MG63 (cell line): ENCODE results near the gene EGFR. TPM values are rescaled to one million over a fixed set of nuclear protein-coding genes. Genes with fewer than 3 reads are reported as not detected.

Experiments used
- DNase-seq: peaks from one replicate; pipeline ENCODE4 v3.0.0-alpha.2; 2020
- H3K27me3 ChIP-seq: fragments of 250-450 bp; sonication (Bioruptor Pico); 2 replicates; pipeline ENCODE4 v1.5.1; 2020; ENCODE audit warnings: mild to moderate bottlenecking, moderate library complexity
- H3K36me3 ChIP-seq: fragments of 250-450 bp; sonication (Bioruptor Pico); 2 replicates; pipeline ENCODE4 v1.5.1; 2020; ENCODE audit warnings: mild to moderate bottlenecking, moderate library complexity
- H3K4me3 ChIP-seq: fragments of 250-450 bp; sonication (Bioruptor Pico); 2 replicates; pipeline ENCODE4 v1.5.1; 2020; ENCODE audit warnings: mild to moderate bottlenecking, moderate library complexity
- H3K9me3 ChIP-seq: fragments of 250-450 bp; sonication (Bioruptor Pico); 2 replicates; pipeline ENCODE4 v1.5.1; 2020; ENCODE audit warnings: mild to moderate bottlenecking, moderate library complexity
- total RNA-seq: library from RNA; depleted of rRNA; stranded (reverse); fragments of >200 nt; shearing (Covaris generic); gene quantifications from 2 replicates; pipeline ENCODE4 v1.2.3, GENCODE V29; 2014; ENCODE audit warnings: low replicate concordance

EGFR gene
- total RNA-seq, 1 experiment from 2014 or later = 20.3 TPM

DNA sequence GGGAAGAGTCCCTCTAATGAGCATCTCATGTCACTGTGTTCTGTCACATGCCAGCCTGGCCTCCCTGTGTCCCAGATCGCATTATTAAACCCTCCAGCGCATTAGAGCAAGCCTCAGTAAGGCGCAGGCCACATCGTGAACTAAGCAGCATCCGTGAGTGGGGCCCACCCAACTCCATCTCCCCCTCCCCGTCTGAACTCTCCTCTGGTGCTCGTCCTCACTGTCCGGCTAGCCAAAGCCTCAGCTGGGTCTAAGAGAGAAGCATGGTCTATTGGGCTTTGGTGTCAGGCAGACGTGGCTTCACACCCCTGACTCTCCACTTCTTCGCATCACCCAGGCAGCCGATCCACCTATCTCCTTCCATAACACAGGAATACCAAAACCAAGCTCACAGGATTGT, 181.6 kb downstream of the EGFR start:
- Histone ChIP-seq H3K36me3 (peaks cover 83% of the 10 kb centered on the region), H3K9me3 (no peaks in the 10 kb centered on the region), H3K27me3 (no peaks in the 10 kb centered on the region), H3K4me3 (no peak overlapping the region)
- no peak for DNase-seq

DNA sequence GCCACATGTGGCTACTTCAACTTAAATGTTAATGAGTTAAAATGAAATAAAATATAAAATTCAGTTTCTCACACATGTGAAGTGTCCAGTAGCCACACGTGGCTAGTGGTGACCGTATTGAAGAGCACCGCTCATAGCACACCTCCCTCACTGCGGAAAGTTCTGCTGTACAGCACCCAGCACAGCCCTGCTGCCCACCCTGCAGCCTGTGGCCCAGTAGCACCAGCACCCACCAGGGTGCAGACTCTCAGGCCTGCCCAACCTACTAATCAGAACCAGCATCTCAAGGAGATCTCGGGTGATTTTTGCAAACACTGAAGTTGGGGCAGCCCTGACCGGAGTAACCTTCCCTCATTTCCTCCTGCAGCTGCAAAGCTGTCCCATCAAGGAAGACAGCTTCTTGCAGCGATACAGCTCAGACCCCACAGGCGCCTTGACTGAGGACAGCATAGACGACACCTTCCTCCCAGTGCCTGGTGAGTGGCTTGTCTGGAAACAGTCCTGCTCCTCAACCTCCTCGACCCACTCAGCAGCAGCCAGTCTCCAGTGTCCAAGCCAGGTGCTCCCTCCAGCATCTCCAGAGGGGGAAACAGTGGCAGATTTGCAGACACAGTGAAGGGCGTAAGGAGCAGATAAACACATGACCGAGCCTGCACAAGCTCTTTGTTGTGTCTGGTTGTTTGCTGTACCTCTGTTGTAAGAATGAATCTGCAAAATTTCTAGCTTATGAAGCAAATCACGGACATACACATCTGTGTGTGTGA, 183.5 kb downstream of the EGFR start:
- Histone ChIP-seq H3K36me3 (peaks cover 92% of the 10 kb centered on the region), H3K27me3 (no peaks in the 10 kb centered on the region), H3K4me3 (no peak overlapping the region), H3K9me3 (no peaks in the 10 kb centered on the region)
- no peak for DNase-seq

DNA sequence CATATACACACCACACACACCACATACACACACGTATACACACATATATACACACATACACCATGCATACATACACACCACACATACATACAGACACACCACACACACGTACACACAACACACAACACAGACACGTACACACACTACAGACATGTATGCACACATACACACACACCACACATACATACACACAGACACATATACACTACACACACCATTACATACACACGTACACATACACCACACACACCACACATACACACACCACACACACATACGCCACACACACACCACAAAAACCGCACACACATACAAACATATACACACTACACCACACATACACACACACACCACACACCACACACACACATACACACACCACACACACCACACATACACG, 184.5 kb downstream of the EGFR start:
- peaks cover 95% of the 10 kb centered on the region for H3K36me3 ChIP-seq

DNA sequence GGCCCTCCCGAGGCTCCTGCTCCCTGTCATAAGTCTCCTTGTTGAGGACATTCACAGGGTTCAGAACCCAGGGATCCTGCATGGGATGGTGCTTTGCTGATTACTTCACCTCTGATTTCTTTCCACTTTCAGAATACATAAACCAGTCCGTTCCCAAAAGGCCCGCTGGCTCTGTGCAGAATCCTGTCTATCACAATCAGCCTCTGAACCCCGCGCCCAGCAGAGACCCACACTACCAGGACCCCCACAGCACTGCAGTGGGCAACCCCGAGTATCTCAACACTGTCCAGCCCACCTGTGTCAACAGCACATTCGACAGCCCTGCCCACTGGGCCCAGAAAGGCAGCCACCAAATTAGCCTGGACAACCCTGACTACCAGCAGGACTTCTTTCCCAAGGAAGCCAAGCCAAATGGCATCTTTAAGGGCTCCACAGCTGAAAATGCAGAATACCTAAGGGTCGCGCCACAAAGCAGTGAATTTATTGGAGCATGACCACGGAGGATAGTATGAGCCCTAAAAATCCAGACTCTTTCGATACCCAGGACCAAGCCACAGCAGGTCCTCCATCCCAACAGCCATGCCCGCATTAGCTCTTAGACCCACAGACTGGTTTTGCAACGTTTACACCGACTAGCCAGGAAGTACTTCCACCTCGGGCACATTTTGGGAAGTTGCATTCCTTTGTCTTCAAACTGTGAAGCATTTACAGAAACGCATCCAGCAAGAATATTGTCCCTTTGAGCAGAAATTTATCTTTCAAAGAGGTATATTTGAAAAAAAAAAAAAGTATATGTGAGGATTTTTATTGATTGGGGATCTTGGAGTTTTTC, 186.5 kb downstream of the EGFR start:
- Histone ChIP-seq H3K27me3 (no peaks in the 10 kb centered on the region), H3K36me3 (peaks cover 92% of the 10 kb centered on the region), H3K4me3 (no peak overlapping the region), H3K9me3 (no peaks in the 10 kb centered on the region)
- no peak for DNase-seq

More for the DNA sequence above, 184.5 kb downstream of the EGFR start:
- Histone ChIP-seq H3K9me3 (no peaks in the 10 kb centered on the region), H3K27me3 (no peaks in the 10 kb centered on the region), H3K4me3 (no peak overlapping the region)
- no peak for DNase-seq

DNA sequence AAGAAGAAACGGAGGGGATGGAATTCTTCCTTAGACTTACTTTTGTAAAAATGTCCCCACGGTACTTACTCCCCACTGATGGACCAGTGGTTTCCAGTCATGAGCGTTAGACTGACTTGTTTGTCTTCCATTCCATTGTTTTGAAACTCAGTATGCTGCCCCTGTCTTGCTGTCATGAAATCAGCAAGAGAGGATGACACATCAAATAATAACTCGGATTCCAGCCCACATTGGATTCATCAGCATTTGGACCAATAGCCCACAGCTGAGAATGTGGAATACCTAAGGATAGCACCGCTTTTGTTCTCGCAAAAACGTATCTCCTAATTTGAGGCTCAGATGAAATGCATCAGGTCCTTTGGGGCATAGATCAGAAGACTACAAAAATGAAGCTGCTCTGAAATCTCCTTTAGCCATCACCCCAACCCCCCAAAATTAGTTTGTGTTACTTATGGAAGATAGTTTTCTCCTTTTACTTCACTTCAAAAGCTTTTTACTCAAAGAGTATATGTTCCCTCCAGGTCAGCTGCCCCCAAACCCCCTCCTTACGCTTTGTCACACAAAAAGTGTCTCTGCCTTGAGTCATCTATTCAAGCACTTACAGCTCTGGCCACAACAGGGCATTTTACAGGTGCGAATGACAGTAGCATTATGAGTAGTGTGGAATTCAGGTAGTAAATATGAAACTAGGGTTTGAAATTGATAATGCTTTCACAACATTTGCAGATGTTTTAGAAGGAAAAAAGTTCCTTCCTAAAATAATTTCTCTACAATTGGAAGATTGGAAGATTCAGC, 187.6 kb downstream of the EGFR start:
- DNase-seq = no peak
- no peaks in the 10 kb centered on the region for H3K9me3 ChIP-seq
- no peak overlapping the region for H3K4me3 ChIP-seq
- peaks cover 87% of the 10 kb centered on the region for H3K36me3 ChIP-seq
- H3K27me3 ChIP-seq = no peaks in the 10 kb centered on the region

DNA sequence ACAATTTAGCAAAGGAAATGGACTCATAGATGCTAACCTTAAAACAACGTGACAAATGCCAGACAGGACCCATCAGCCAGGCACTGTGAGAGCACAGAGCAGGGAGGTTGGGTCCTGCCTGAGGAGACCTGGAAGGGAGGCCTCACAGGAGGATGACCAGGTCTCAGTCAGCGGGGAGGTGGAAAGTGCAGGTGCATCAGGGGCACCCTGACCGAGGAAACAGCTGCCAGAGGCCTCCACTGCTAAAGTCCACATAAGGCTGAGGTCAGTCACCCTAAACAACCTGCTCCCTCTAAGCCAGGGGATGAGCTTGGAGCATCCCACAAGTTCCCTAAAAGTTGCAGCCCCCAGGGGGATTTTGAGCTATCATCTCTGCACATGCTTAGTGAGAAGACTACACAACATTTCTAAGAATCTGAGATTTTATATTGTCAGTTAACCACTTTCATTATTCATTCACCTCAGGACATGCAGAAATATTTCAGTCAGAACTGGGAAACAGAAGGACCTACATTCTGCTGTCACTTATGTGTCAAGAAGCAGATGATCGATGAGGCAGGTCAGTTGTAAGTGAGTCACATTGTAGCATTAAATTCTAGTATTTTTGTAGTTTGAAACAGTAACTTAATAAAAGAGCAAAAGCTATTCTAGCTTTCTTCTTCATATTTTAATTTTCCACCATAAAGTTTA, 188.8 kb downstream of the EGFR start:
- H3K9me3 ChIP-seq = no peaks in the 10 kb centered on the region
- H3K36me3 ChIP-seq = peaks cover 79% of the 10 kb centered on the region
- no peak overlapping the region for H3K4me3 ChIP-seq
- no peak for DNase-seq
- H3K27me3 ChIP-seq = no peaks in the 10 kb centered on the region

GRCh38 chr7:55209366-55209765, 190.5 kb downstream of the EGFR start:
- Histone ChIP-seq H3K27me3 (no peaks in the 10 kb centered on the region), H3K4me3 (no peak overlapping the region), H3K9me3 (no peaks in the 10 kb centered on the region), H3K36me3 (peaks cover 64% of the 10 kb centered on the region)
- DNase-seq = no peak

DNA sequence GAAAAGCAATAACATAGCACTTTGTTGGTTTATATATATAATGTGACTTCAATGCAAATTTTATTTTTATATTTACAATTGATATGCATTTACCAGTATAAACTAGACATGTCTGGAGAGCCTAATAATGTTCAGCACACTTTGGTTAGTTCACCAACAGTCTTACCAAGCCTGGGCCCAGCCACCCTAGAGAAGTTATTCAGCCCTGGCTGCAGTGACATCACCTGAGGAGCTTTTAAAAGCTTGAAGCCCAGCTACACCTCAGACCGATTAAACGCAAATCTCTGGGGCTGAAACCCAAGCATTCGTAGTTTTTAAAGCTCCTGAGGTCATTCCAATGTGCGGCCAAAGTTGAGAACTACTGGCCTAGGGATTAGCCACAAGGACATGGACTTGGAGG, 191.4 kb downstream of the EGFR start:
- Histone ChIP-seq H3K9me3 (no peaks in the 10 kb centered on the region), H3K27me3 (no peaks in the 10 kb centered on the region), H3K36me3 (peaks cover 56% of the 10 kb centered on the region), H3K4me3 (no peak overlapping the region)
- no peak for DNase-seq

GRCh38 chr7:55210716-55211115, 191.9 kb downstream of the EGFR start:
- Histone ChIP-seq H3K36me3 (peaks cover 51% of the 10 kb centered on the region), H3K27me3 (no peaks in the 10 kb centered on the region), H3K4me3 (no peak overlapping the region), H3K9me3 (no peaks in the 10 kb centered on the region)
- no peak for DNase-seq

GRCh38 chr7:55211726-55212125, 192.9 kb downstream of the EGFR start:
- peaks cover 41% of the 10 kb centered on the region for H3K36me3 ChIP-seq
- no peaks in the 10 kb centered on the region for H3K9me3 ChIP-seq
- no peak overlapping the region for H3K4me3 ChIP-seq
- H3K27me3 ChIP-seq = no peaks in the 10 kb centered on the region
- no peak for DNase-seq

DNA sequence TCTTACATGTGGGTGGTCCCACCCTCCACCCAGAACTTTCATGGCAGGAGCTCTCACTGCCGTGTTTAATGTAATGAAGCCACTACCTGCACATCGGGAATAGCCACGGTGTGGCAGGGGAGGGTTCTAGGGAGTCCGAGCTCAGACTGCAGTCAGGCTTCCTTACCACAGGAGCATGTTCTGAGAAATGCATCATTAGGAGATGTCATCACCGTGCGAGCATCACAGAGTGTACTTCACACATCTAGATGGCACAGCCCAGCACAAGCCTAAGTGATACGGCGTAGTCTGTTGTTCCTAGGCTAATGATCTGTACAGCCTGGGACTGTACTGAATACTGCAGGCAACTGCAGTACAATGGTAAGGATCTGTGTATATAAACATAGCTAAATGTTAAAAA, 193.4 kb downstream of the EGFR start:
- no peaks in the 10 kb centered on the region for H3K27me3 ChIP-seq
- H3K9me3 ChIP-seq = no peaks in the 10 kb centered on the region
- peaks cover 36% of the 10 kb centered on the region for H3K36me3 ChIP-seq

DNA sequence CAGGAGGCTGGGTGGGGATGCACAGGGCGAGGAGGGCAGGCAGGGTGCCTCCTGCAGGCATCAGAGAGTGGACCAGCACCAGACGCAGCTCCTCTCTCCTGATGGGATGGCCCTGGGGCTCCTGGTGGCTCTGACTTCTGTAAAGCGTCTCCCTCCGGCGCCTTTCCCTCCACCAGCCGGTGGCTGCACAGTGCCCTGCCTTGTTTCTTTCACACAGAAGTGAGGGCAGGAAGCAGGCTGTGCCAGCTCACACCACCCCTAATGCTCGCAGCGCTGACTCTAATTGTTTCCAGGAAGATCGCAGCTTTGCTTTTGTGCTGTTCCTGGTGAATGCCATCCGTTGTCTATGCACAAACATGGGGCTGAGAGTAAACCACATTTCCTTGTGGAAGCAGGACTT, 194.0 kb downstream of the EGFR start:
- Histone ChIP-seq H3K27me3 (no peaks in the 10 kb centered on the region), H3K9me3 (no peaks in the 10 kb centered on the region), H3K4me3 (no peak overlapping the region), H3K36me3 (peaks cover 30% of the 10 kb centered on the region)
- no peak for DNase-seq

More for the DNA sequence above, 193.4 kb downstream of the EGFR start:
- H3K4me3 ChIP-seq = no peak overlapping the region
- DNase-seq = no peak

- no peaks in the 10 kb centered on the region for H3K9me3 ChIP-seq
- no peaks in the 10 kb centered on the region for H3K27me3 ChIP-seq
- DNase-seq = peak; percentile 44
- peaks cover 12% of the 10 kb centered on the region for H3K36me3 ChIP-seq
- H3K4me3 ChIP-seq = no peak overlapping the region
These were observed 195.9 kb downstream of the EGFR start for GRCh38 chr7:55214707-55215106.

- peaks cover 7% of the 10 kb centered on the region for H3K9me3 ChIP-seq
- no peak overlapping the region for H3K4me3 ChIP-seq
- DNase-seq = no peak
- no peaks in the 10 kb centered on the region for H3K27me3 ChIP-seq
- no peaks in the 10 kb centered on the region for H3K36me3 ChIP-seq
These were observed 204.2 kb downstream of the EGFR start for GRCh38 chr7:55223023-55223422.

DNA sequence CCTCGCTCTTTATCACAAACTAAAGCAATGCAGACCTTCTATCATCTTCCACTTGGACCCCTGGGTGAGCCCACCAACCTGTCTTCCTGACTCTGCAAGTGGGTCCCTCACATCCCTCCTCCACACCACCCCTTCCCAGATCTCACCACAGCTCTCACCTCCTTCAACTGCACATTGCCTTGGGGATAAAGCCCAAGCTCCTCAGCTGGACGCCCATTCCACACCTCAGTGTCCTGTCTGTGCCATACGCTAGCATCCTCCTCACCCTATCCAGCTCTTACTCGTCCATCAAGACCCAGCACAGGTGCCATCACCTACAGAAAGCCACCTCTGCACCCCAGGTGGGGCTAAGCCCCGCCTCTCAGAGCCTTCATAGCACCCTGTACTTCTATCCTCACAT, 205.3 kb downstream of the EGFR start:
- Histone ChIP-seq H3K9me3 (peaks cover 9% of the 10 kb centered on the region), H3K4me3 (no peak overlapping the region), H3K27me3 (no peaks in the 10 kb centered on the region), H3K36me3 (no peaks in the 10 kb centered on the region)
- DNase-seq = no peak

- Histone ChIP-seq H3K36me3 (no peaks in the 10 kb centered on the region), H3K4me3 (no peak overlapping the region), H3K9me3 (peaks cover 13% of the 10 kb centered on the region), H3K27me3 (no peaks in the 10 kb centered on the region)
- no peak for DNase-seq
These were observed 206.0 kb downstream of the EGFR start for GRCh38 chr7:55224810-55225209.
